Aorta (tissue), 5 donors: ENCODE data around the gene IL12RB2. TPM values are rescaled to one million over a fixed set of nuclear protein-coding genes. Genes with fewer than 3 reads are reported as not detected.

ENCODE experiments used
- ATAC-seq: fragments of 200-7000 bp; cut with Tn5 transposase; one replicate; pipeline ENCODE4 v1.9.1; 2022; ENCODE audit warnings: moderate library complexity; ENCODE audit not compliant: low FRiP score
- DNase-seq, 2 donors: peaks; one replicate each; pipeline ENCODE4 v3.0.0-alpha.2; 2020
- H3K27ac ChIP-seq, 2 donors: one replicate each; pipeline ENCODE4 v1.5.1; 2013; ENCODE audit warnings: low read length in 2 of 2, mild to moderate bottlenecking in 2 of 2, moderate library complexity in 2 of 2, control low read depth in 1 of 2, inconsistent platforms in 1 of 2, low read depth in 1 of 2
- H3K27me3 ChIP-seq, 2 donors: one replicate each; pipeline ENCODE4 v1.6.1; 2013; ENCODE audit warnings: control low read depth in 1 of 2, low read length in 1 of 2, mild to moderate bottlenecking in 1 of 2, moderate library complexity in 1 of 2; ENCODE audit not compliant: insufficient read depth in 2 of 2, control insufficient read depth in 1 of 2
- H3K36me3 ChIP-seq, 2 donors: one replicate each; pipeline ENCODE4 v1.6.1; 2013; ENCODE audit warnings: control low read depth in 1 of 2, low read length in 1 of 2, mild to moderate bottlenecking in 1 of 2; ENCODE audit not compliant: insufficient read depth in 2 of 2, control insufficient read depth in 1 of 2
- H3K4me1 ChIP-seq, 2 donors: one replicate each; pipeline ENCODE4 v1.6.1; 2013; ENCODE audit warnings: low read length in 2 of 2, control low read depth in 1 of 2, mild to moderate bottlenecking in 1 of 2, moderate library complexity in 1 of 2; ENCODE audit not compliant: insufficient read depth in 2 of 2, control insufficient read depth in 1 of 2
- H3K4me3 ChIP-seq, 2 donors: one replicate each; pipeline ENCODE4 v1.5.1; 2013; ENCODE audit warnings: low read length in 2 of 2, control low read depth in 1 of 2, mild to moderate bottlenecking in 1 of 2
- H3K9me3 ChIP-seq: one replicate; pipeline ENCODE4 v1.6.1; 2013; ENCODE audit warnings: mild to moderate bottlenecking, low read length; ENCODE audit not compliant: control insufficient read depth
- WGBS, 2 donors: extraction: QIAGEN DNeasy Blood & Tissue Kit; methylation state at CpG; one replicate each; pipeline ENCODE4 v1.1.7; 2013; 5-methylcytosine and 5-hydroxymethylcytosine counted together
- intact Hi-C, 2 donors: fragments of 100-400 bp; cut with DNase I; formaldehyde crosslinking; loops; one replicate each; pipeline versions ENCODE4 v1.14.2 to v1.15.0; 2022
- polyA plus RNA-seq, 2 donors: library from polyadenylated mRNA; stranded (reverse); fragments of 200-250 nt; gene quantifications; one replicate each; pipeline ENCODE4 v1.2.3, GENCODE V29; 2013
- total RNA-seq, 2 donors: library from RNA; stranded (reverse); fragmentation: NEBNext Ultra II Directional; extraction: Animal tissue kit (Norgen Biotek cat#: 25700); gene quantifications; one replicate each; pipeline ENCODE4 v1.2.1, GENCODE V29; 2021
- donor health status: healthy with polysubstance abuse.
- donor health status: Bipolar disorder and iron deficiency.
- donor health status: DM: no; HTN: no; CAD: no.
- donor health status: DM: no; HTN: no; CAD: no.
- donor health status: DM: yes; HTN: yes; CAD: no.

IL12RB2 gene
- total and polyA plus RNA-seq, 4 donors: 0.08 to 5.3 (median 0.88) TPM; not detected in 1

GRCh38 chr1:67317803-67318202 lies 10.1 kb downstream of the IL12RB2 start:
- intact Hi-C loops: no loop called here
- ATAC-seq (no peak), DNase-seq (no peak)
- H3K4me1 ChIP-seq: no peaks in the 10 kb centered on the region
- 94% methylated on average over 4 of the region's 4 CpGs for WGBS, 2 donors
- H3K36me3 ChIP-seq: no peaks in the 10 kb centered on the region
- no peak overlapping the region for H3K4me3 ChIP-seq
- no peaks in the 10 kb centered on the region for H3K9me3 ChIP-seq
- H3K27ac ChIP-seq: no peak overlapping the region
- H3K27me3 ChIP-seq: no peaks in the 10 kb centered on the region

DNA sequence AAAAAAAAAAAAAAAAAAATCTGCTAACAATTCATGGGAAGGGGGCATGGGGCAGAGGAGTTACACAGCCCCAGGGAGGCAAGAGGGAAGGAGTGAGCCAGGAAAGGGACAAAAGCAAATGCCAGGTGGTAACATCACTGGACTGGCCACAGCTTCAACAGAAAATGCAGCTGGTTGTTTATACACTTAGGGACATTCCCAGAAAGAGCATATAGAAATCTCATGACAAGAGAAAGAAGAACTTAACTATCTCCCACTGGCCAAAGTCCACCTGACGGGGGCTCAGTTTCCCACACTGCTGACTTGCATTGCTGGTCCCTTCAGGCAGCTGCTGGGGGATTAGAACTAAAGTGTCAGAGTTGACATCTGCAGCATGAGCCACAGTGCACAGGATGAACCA lies 14.8 kb downstream of the IL12RB2 start:
- no peak overlapping the region for H3K4me3 ChIP-seq
- no peaks in the 10 kb centered on the region for H3K27me3 ChIP-seq
- no peaks in the 10 kb centered on the region for H3K9me3 ChIP-seq
- no peaks in the 10 kb centered on the region for H3K4me1 ChIP-seq
- intact Hi-C loops: no loop called here
- H3K36me3 ChIP-seq: no peaks in the 10 kb centered on the region
- WGBS, 2 donors: 86 to 90% methylated on average over 1 of the region's 1 CpG
- DNase-seq (no peak), ATAC-seq (no peak)
- H3K27ac ChIP-seq: no peak overlapping the region

GRCh38 chr1:67323087-67323486 lies 15.4 kb downstream of the IL12RB2 start:
- 92 to 93% methylated on average over 3 of the region's 3 CpGs for WGBS, 2 donors
- intact Hi-C loops: no loop called here
- no peaks in the 10 kb centered on the region for H3K27me3 ChIP-seq
- no peak for ATAC-seq
- no peaks in the 10 kb centered on the region for H3K4me1 ChIP-seq
- H3K36me3 ChIP-seq: no peaks in the 10 kb centered on the region
- no peak overlapping the region for H3K4me3 ChIP-seq
- DNase-seq: no peak
- no peaks in the 10 kb centered on the region for H3K9me3 ChIP-seq
- H3K27ac ChIP-seq: no peak overlapping the region

- DNase-seq (no peak), ATAC-seq (no peak)
- no peak overlapping the region for H3K4me3 ChIP-seq
- intact Hi-C loops: no loop called here
- H3K36me3 ChIP-seq: no peaks in the 10 kb centered on the region
- 92 to 93% methylated on average over 8 of the region's 8 CpGs for WGBS, 2 donors
- no peaks in the 10 kb centered on the region for H3K9me3 ChIP-seq
- H3K27ac ChIP-seq: no peak overlapping the region
- H3K4me1 ChIP-seq: no peaks in the 10 kb centered on the region
- H3K27me3 ChIP-seq: no peaks in the 10 kb centered on the region
Measured at GRCh38 chr1:67324068-67324467, 16.4 kb downstream of the IL12RB2 start.

- Histone ChIP-seq H3K4me1 (no peaks in the 10 kb centered on the region), H3K27me3 (no peaks in the 10 kb centered on the region), H3K36me3 (no peaks in the 10 kb centered on the region), H3K9me3 (no peaks in the 10 kb centered on the region), H3K27ac (no peak overlapping the region), H3K4me3 (no peak overlapping the region)
- intact Hi-C loops: no loop called here
- WGBS, 2 donors: 66 to 74% methylated on average over 3 of the region's 3 CpGs
- no peak for DNase-seq
- ATAC-seq: no peak
Measured at GRCh38 chr1:67327864-67328466, 20.3 kb downstream of the IL12RB2 start.

DNA sequence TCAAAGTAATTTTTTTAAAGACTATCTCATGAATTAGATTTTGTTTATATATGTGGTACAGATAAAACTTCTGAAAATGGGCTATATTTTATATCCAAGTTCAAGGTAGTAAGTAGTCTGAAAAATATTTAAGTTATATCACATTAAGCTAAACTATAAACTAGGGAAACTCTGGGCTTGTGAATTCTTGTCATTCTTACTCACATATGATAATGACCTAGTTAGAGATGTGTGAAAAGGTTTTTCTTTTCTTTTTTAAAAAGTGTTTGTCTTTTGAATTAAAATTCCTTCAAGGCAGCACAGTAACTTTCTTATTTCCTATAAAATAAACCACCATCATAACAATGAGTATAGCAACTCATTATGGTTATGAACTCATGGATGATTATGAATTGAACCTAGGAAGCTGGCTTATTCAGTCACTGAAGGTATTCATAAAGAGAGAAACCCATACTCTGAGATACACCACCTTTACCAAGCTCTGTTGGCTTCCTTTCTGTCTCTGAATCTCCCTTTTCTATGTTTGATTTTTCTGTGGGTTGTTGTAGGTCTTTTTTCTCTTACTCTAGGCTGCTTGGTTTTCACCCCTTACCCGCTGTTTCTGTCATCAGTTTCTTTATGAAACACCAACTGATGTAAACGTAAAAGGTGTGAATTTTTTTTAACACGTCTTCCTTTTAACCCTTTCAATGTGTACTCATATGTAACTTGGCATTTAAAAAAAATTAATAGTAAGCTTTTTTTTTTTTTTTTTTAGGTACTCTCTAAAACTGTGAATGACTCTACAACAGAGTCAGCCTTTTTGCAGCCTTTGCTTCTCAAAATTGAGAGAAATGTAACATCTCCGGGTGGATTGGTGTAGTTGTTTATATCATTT lies 25.2 kb downstream of the IL12RB2 start:
- no peak for DNase-seq
- intact Hi-C loops: no loop called here
- Histone ChIP-seq H3K27me3 (no peaks in the 10 kb centered on the region), H3K4me1 (no peaks in the 10 kb centered on the region), H3K9me3 (no peaks in the 10 kb centered on the region), H3K36me3 (no peaks in the 10 kb centered on the region), H3K4me3 (no peak overlapping the region), H3K27ac (no peak overlapping the region)
- WGBS, 2 donors: 59 to 63% methylated on average over 4 of the region's 4 CpGs
- ATAC-seq: no peak

- Histone ChIP-seq H3K4me1 (no peaks in the 10 kb centered on the region), H3K27ac (no peak overlapping the region), H3K27me3 (no peaks in the 10 kb centered on the region), H3K9me3 (no peaks in the 10 kb centered on the region), H3K4me3 (no peak overlapping the region), H3K36me3 (no peaks in the 10 kb centered on the region)
- DNase-seq (no peak), ATAC-seq (no peak)
- intact Hi-C loops: no loop called here
- WGBS, 2 donors: 90 to 91% methylated on average over 3 of the region's 3 CpGs
Measured at GRCh38 chr1:67333603-67334002, 25.9 kb downstream of the IL12RB2 start.

DNA sequence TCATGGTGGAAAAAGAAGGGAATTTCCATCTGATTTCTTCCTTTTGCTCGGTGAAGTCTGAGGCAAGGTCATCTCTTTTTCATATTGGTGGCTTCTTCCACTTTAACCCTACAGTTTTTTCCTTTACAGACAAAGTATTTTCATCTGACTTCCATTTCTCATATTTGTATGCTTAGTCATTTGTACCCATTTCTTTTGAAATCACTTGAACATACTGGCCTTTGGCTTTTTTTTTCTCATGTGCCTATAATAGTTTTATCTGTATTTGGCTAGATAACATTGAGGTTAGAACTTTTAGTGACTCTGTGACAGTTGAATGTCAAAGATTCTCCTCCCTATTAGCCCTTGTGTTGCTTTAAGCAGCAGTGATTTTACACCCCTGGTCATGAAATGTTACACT lies 27.7 kb downstream of the IL12RB2 start:
- H3K4me1 ChIP-seq: no peaks in the 10 kb centered on the region
- no peak overlapping the region for H3K27ac ChIP-seq
- no peak overlapping the region for H3K4me3 ChIP-seq
- 90 to 92% methylated on average over 1 of the region's 1 CpG for WGBS, 2 donors
- no peaks in the 10 kb centered on the region for H3K9me3 ChIP-seq
- intact Hi-C loops: no loop called here
- ATAC-seq: no peak
- DNase-seq: no peak
- no peaks in the 10 kb centered on the region for H3K27me3 ChIP-seq
- no peaks in the 10 kb centered on the region for H3K36me3 ChIP-seq

DNA sequence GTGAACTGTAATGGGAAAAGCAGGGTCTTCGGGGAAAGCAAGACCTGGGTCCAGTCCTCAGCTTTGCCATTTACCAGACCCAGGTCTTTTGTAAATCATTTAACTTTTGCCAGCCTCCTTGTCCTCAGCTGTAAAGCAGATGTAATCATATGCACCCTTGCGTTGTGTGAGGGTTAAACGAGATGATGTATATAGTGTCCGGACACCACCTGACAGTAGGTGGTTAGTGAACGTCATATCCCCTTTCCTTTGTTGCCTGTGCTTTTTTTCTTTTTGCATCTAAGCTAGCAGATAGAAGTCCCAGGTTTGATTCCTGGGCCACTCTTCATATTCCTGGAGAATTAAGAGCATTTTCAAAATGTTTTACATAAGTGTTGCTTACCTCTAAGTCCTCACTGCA lies 28.5 kb downstream of the IL12RB2 start:
- intact Hi-C loops: no loop called here
- WGBS, 2 donors: 91 to 97% methylated on average over 5 of the region's 5 CpGs

More for the DNA sequence above, 28.5 kb downstream of the IL12RB2 start:
- ATAC-seq: no peak
- H3K27ac ChIP-seq: no peak overlapping the region
- no peak overlapping the region for H3K4me3 ChIP-seq
- DNase-seq: no peak
- no peaks in the 10 kb centered on the region for H3K27me3 ChIP-seq
- H3K36me3 ChIP-seq: no peaks in the 10 kb centered on the region
- no peaks in the 10 kb centered on the region for H3K4me1 ChIP-seq
- H3K9me3 ChIP-seq: no peaks in the 10 kb centered on the region
